Jurkat, Clone E6-1 (cell line): Measurements from ENCODE around the gene NPY.

Experiments
- DNase-seq: peaks from one replicate; pipeline ENCODE4 v3.0.0-alpha.2; 2011; ENCODE audit warnings: low read depth, low spot score
- H3K4me3 ChIP-seq: 2 replicates; pipeline ENCODE4 v1.5.1; 2011; ENCODE audit warnings: mild to moderate bottlenecking, low read length, control low read depth, moderate library complexity

NPY gene

GRCh38 chr7:24304494-24305095 lies 20.6 kb downstream of the NPY start:
- DNase-seq, result no peak
- no peak overlapping the region for H3K4me3 ChIP-seq

GRCh38 chr7:24307326-24307725 lies 23.3 kb downstream of the NPY start:
- no peak overlapping the region for H3K4me3 ChIP-seq
- no peak for DNase-seq

DNA sequence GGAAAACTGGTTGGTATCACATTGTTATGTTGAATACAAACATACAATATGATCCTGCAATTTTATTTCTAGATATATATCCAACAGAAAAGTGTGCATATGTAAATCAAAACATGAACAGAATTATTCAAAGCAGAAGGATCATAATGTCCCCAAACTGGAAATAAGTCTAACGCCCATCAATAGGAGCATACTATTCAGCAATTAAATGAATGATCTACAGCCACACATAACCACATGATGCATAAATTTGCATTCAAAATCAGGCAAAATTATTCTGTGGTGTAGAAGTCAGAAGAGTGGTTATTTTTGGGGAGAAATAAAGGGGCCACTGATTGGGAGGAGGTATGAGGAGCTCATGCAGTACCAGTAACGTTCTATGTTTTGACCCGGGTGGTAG lies 28.6 kb downstream of the NPY start:
- H3K4me3 ChIP-seq, result no peak overlapping the region
- DNase-seq, result no peak

- no peak for DNase-seq
- H3K4me3 ChIP-seq, result no peak overlapping the region
These were observed 29.8 kb downstream of the NPY start for GRCh38 chr7:24313777-24314176.

DNA sequence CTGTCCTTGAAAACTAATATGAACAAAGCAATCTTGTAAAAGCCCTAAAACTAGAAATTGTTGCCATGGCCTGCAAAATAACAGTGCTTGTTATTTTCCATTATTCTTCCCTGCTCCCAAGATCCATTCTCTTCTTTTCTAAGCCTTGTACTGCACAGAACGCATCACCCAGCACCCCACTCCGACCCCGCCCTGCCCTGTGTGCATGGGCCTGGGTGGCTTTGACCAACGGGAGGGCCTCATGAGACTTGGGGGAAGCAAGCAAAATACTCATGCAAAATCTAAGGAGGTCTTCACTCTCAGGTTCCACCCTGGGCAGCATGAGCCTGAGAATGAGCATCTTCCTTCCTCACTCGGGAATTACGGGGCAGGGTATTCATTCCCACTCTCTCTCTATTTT lies 32.4 kb downstream of the NPY start:
- no peak overlapping the region for H3K4me3 ChIP-seq
- DNase-seq, result no peak

DNA sequence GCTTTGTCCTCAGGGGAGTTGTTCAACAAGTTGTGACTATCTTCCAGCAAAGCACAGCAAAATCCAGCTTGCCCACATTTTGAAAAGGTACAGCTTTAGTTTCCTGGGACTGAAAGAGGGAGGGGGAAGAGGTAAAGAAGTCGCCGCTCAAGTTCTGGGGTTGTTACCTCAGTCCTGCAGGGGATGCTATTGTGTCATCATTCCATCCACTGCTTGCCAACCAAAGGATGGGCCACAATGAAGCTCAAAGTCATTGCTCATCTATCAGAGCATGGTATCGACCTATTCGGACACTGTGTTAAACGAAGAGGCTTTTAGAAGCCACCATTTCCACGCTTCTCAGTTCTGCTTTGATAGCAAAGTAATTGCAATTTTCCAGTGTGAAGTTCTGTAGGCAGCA lies 34.3 kb downstream of the NPY start:
- no peak for DNase-seq
- no peak overlapping the region for H3K4me3 ChIP-seq

DNA sequence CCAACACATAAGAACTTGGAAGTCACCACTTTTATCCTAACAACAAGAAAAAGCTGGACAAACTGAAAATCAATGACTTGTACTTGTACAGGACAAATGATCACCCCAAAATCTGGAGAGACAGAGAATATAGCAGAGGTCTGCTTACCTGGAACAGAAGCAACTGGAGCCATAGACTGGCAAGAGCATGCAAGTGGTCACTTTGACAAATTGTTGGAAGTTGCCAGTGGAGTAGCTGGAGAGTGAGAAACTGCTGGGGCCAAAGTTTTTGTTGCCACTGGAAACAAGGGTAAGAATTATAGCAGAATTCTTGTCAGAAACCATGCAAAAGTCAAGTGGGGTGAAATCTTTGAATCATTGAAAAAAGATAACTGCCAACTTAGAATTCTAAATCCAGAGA lies 35.2 kb downstream of the NPY start:
- no peak overlapping the region for H3K4me3 ChIP-seq
- no peak for DNase-seq

DNA sequence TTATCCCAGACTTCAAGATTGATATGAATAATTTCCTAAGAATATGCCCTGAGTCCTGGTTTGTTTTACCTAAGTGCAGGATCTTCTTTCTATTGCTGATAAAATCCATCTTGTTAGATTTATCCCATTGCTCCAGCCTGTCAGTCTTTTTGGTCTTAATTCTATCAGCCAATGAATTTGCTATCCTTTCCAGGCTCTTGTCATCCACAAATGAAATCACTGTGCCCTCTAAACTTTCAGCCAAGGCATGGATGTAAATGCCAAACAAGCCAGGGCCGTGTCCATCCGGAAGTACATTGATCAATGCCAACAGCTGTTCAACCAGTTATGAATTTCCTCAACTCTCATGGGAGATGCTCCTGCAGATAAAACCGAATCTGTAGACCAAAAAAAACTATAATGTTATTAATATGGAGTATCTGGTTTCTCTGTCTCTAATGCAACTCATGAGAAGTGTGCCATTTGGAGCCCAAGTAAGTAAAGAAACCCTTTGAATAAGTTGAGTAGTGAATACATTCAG lies 40.0 kb downstream of the NPY start:
- no peak overlapping the region for H3K4me3 ChIP-seq
- DNase-seq, result no peak

- no peak for DNase-seq
- no peak overlapping the region for H3K4me3 ChIP-seq
These were observed 41.7 kb downstream of the NPY start for GRCh38 chr7:24325708-24326107.

DNA sequence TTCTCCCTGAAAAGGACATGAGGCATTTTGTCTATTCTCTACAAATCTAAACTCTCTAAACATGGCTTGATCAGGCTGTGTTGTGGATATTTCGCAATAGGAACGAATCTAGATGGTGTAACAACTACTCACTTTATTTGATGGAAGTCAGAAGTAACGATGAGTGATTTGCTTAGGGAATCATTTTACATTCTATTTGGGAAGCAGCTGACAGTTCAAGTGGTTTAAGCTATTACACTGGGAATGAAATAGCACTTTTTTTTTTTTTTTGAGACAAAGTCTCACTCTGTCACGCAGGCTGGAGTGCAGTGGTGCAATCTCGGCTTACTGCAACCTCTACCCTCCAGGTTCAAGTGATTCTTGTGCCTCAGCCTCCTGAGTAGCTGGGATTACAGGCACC lies 44.1 kb downstream of the NPY start:
- H3K4me3 ChIP-seq, result no peak overlapping the region
- no peak for DNase-seq

DNA sequence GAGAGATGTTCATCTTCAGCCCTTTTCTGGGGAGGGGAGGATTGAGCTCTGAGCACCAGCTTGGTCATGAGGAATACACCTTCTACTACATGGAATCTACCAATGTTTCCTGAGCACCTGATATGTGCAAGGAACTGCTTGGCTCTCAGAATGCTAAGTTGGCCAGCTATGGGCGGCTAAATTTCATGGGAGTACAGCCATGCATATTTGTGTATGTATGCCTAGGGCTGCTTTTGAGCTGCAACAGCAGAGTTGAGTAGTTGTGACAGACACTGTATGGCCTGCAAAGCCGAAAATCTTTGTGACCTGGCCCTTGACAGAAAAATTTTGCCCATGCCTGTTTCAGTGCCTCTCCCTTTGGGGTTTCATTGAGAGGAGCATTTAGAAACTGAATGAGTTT lies 44.9 kb downstream of the NPY start:
- no peak overlapping the region for H3K4me3 ChIP-seq
- DNase-seq, result no peak

DNA sequence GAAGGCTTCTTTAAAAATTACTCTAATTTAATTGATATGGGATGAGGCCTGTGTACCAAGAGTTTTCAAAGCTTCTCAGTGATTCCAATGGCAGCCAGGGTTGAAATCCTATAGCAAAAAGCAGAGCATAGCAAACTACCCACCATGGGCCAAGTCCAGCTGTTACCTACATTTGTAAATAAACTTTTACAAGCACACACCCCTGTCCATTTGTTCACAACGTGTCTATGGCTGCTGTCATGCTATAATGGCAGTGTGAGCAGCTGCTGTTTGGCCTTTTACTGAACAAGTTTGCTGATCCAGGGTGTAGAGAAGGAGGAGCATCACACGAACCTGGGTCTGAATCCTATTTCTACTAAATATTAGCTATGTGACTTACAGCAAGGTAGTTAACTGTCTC lies 50.0 kb downstream of the NPY start:
- no peak for DNase-seq
- H3K4me3 ChIP-seq, result no peak overlapping the region

- no peak for DNase-seq
These were observed 50.6 kb downstream of the NPY start for GRCh38 chr7:24334627-24335026.

GRCh38 chr7:24336461-24336860 lies 52.5 kb downstream of the NPY start:
- no peak overlapping the region for H3K4me3 ChIP-seq
- no peak for DNase-seq

More at GRCh38 chr7:24334627-24335026, 50.6 kb downstream of the NPY start:
- no peak overlapping the region for H3K4me3 ChIP-seq

GRCh38 chr7:24337180-24337579 lies 53.2 kb downstream of the NPY start:
- no peak for DNase-seq
- H3K4me3 ChIP-seq, result no peak overlapping the region

- DNase-seq, result no peak
- no peak overlapping the region for H3K4me3 ChIP-seq
These were observed 55.6 kb downstream of the NPY start for GRCh38 chr7:24339575-24339974.

DNA sequence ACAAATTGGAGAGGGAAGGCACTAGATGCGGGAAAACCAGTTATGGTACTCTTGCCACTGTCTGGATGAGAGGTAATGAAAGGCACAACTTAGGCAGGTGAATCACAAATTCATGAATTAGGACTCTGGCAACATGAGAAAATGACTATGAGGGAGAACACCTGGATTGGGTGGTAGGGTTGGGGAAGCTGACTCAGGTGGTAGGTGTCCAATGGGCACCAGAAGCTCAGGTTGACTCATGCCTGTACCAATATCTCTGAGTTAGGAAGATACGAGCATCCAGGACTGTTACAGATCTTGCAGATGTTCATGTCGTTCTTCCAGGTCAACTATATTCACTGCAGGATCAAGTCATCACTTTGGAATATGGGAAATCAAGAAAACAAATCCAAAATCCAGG lies 56.7 kb downstream of the NPY start:
- DNase-seq, result no peak
- no peak overlapping the region for H3K4me3 ChIP-seq
